ENCODE results near the gene TMCO4. TPM values are rescaled to one million over a fixed set of nuclear protein-coding genes. Genes with fewer than 3 reads are reported as not detected.

TMCO4 gene
- polyA plus RNA-seq, 4 donors = 13.1 to 59.0 (median 37.0) TPM

- Histone ChIP-seq H3K9me3 (ENCODE audit: control insufficient read depth in 2 of 2, insufficient read depth in 1 of 2, low read depth in 1 of 2, low read length in 1 of 2) (no peaks in the 10 kb centered on the region), H3K36me3 (ENCODE audit: control insufficient read depth in 3 of 3, insufficient read depth in 2 of 3, low read depth in 1 of 3, low read length in 3 of 3) (peaks cover 3 to 43% (median 4%) of the 10 kb centered on the region in 3 donors), H3K27ac (ENCODE audit: low read depth in 1 of 3, low read length in 2 of 3) (no peak overlapping the region), H3K4me3 (ENCODE audit: low read depth in 1 of 3, low read length in 3 of 3) (no peak overlapping the region), H3K27me3 (ENCODE audit: control insufficient read depth in 3 of 3, insufficient read depth in 3 of 3, low read length in 3 of 3) (peaks cover 0 to 18% (median 2%) of the 10 kb centered on the region in 3 donors), H3K4me1 (ENCODE audit: control insufficient read depth in 3 of 3, insufficient read depth in 2 of 3, low read depth in 1 of 3, low read length in 2 of 3) (peaks cover 0 to 3% (median 2%) of the 10 kb centered on the region in 3 donors)
- 84 to 90% (median 88%) methylated on average over 12 to 13 of the region's 13 CpGs for WGBS, 3 donors
- DNase-seq (no peak), FAIRE-seq (no peak)
Measured at GRCh38 chr1:19658186-19658585, 141.5 kb downstream of the TMCO4 start.

GRCh38 chr1:19657511-19657910 is 142.2 kb downstream of the TMCO4 start:
- no peak overlapping the region for H3K4me3 ChIP-seq (ENCODE audit: low read depth in 1 of 3, low read length in 3 of 3)
- FAIRE-seq = no peak
- H3K9me3 ChIP-seq (ENCODE audit: control insufficient read depth in 2 of 2, insufficient read depth in 1 of 2, low read depth in 1 of 2, low read length in 1 of 2) = no peaks in the 10 kb centered on the region
- peaks cover 3 to 43% (median 4%) of the 10 kb centered on the region in 3 donors for H3K36me3 ChIP-seq (ENCODE audit: control insufficient read depth in 3 of 3, insufficient read depth in 2 of 3, low read depth in 1 of 3, low read length in 3 of 3)
- 87 to 98% (median 88%) methylated on average over 8 to 10 of the region's 10 CpGs for WGBS, 3 donors
- DNase-seq = no peak
- H3K4me1 ChIP-seq (ENCODE audit: control insufficient read depth in 3 of 3, insufficient read depth in 2 of 3, low read depth in 1 of 3, low read length in 2 of 3) = peaks cover 0 to 3% (median 2%) of the 10 kb centered on the region in 3 donors
- peaks cover 0 to 11% (median 0%) of the 10 kb centered on the region in 3 donors for H3K27me3 ChIP-seq (ENCODE audit: control insufficient read depth in 3 of 3, insufficient read depth in 3 of 3, low read length in 3 of 3)
- no peak overlapping the region for H3K27ac ChIP-seq (ENCODE audit: low read depth in 1 of 3, low read length in 2 of 3)

- Histone ChIP-seq H3K27ac (ENCODE audit: low read depth in 1 of 3, low read length in 2 of 3) (no peak overlapping the region), H3K27me3 (ENCODE audit: control insufficient read depth in 3 of 3, insufficient read depth in 3 of 3, low read length in 3 of 3) (peaks cover 0 to 9% (median 0%) of the 10 kb centered on the region in 3 donors), H3K4me3 (ENCODE audit: low read depth in 1 of 3, low read length in 3 of 3) (no peak overlapping the region), H3K9me3 (ENCODE audit: control insufficient read depth in 2 of 2, insufficient read depth in 1 of 2, low read depth in 1 of 2, low read length in 1 of 2) (no peaks in the 10 kb centered on the region), H3K4me1 (ENCODE audit: control insufficient read depth in 3 of 3, insufficient read depth in 2 of 3, low read depth in 1 of 3, low read length in 2 of 3) (peaks cover 0 to 3% (median 2%) of the 10 kb centered on the region in 3 donors), H3K36me3 (ENCODE audit: control insufficient read depth in 3 of 3, insufficient read depth in 2 of 3, low read depth in 1 of 3, low read length in 3 of 3) (peaks cover 4 to 48% (median 5%) of the 10 kb centered on the region in 3 donors)
- DNase-seq (no peak), FAIRE-seq (no peak)
- 79 to 84% (median 80%) methylated on average over 14 to 15 of the region's 15 CpGs for WGBS, 3 donors
Measured at GRCh38 chr1:19656780-19657466, 142.8 kb downstream of the TMCO4 start.

GRCh38 chr1:19656134-19656779 is 143.5 kb downstream of the TMCO4 start:
- no peak for DNase-seq
- H3K27ac ChIP-seq (ENCODE audit: low read depth in 1 of 3, low read length in 2 of 3) = no peak overlapping the region

GRCh38 chr1:19655718-19656080 is 144.0 kb downstream of the TMCO4 start:
- FAIRE-seq = no peak
- DNase-seq = no peak
- Histone ChIP-seq H3K36me3 (ENCODE audit: control insufficient read depth in 3 of 3, insufficient read depth in 2 of 3, low read depth in 1 of 3, low read length in 3 of 3) (peaks cover 4 to 50% (median 5%) of the 10 kb centered on the region in 3 donors), H3K9me3 (ENCODE audit: control insufficient read depth in 2 of 2, insufficient read depth in 1 of 2, low read depth in 1 of 2, low read length in 1 of 2) (no peaks in the 10 kb centered on the region), H3K27me3 (ENCODE audit: control insufficient read depth in 3 of 3, insufficient read depth in 3 of 3, low read length in 3 of 3) (peaks cover 0 to 3% (median 0%) of the 10 kb centered on the region in 3 donors), H3K4me3 (ENCODE audit: low read depth in 1 of 3, low read length in 3 of 3) (no peak overlapping the region), H3K4me1 (ENCODE audit: control insufficient read depth in 3 of 3, insufficient read depth in 2 of 3, low read depth in 1 of 3, low read length in 2 of 3) (peaks cover 0 to 6% (median 2%) of the 10 kb centered on the region in 3 donors), H3K27ac (ENCODE audit: low read depth in 1 of 3, low read length in 2 of 3) (peak overlapping the region in 1 of 3 donors; percentile 27)
- WGBS, 3 donors = 82 to 85% (median 84%) methylated on average over 8 of the region's 8 CpGs

More at GRCh38 chr1:19656134-19656779, 143.5 kb downstream of the TMCO4 start:
- Histone ChIP-seq H3K4me3 (ENCODE audit: low read depth in 1 of 3, low read length in 3 of 3) (no peak overlapping the region), H3K36me3 (ENCODE audit: control insufficient read depth in 3 of 3, insufficient read depth in 2 of 3, low read depth in 1 of 3, low read length in 3 of 3) (peaks cover 4 to 50% (median 5%) of the 10 kb centered on the region in 3 donors), H3K4me1 (ENCODE audit: control insufficient read depth in 3 of 3, insufficient read depth in 2 of 3, low read depth in 1 of 3, low read length in 2 of 3) (peaks cover 0 to 3% (median 2%) of the 10 kb centered on the region in 3 donors), H3K27me3 (ENCODE audit: control insufficient read depth in 3 of 3, insufficient read depth in 3 of 3, low read length in 3 of 3) (peaks cover 0 to 5% (median 0%) of the 10 kb centered on the region in 3 donors), H3K9me3 (ENCODE audit: control insufficient read depth in 2 of 2, insufficient read depth in 1 of 2, low read depth in 1 of 2, low read length in 1 of 2) (no peaks in the 10 kb centered on the region)
- FAIRE-seq = no peak
- WGBS, 3 donors = 85 to 90% (median 87%) methylated on average over 9 of the region's 9 CpGs

GRCh38 chr1:19654886-19655717 is 144.6 kb downstream of the TMCO4 start:
- peak in 1 of 2 donors; percentile 58 for DNase-seq
- FAIRE-seq = no peak
- WGBS, 3 donors = 26 to 66% (median 47%) methylated on average over 15 of the region's 15 CpGs
- Histone ChIP-seq H3K9me3 (ENCODE audit: control insufficient read depth in 2 of 2, insufficient read depth in 1 of 2, low read depth in 1 of 2, low read length in 1 of 2) (no peaks in the 10 kb centered on the region), H3K4me3 (ENCODE audit: low read depth in 1 of 3, low read length in 3 of 3) (no peak overlapping the region), H3K36me3 (ENCODE audit: control insufficient read depth in 3 of 3, insufficient read depth in 2 of 3, low read depth in 1 of 3, low read length in 3 of 3) (peaks cover 4 to 50% (median 5%) of the 10 kb centered on the region in 3 donors), H3K4me1 (ENCODE audit: control insufficient read depth in 3 of 3, insufficient read depth in 2 of 3, low read depth in 1 of 3, low read length in 2 of 3) (peaks cover 2 to 12% (median 2%) of the 10 kb centered on the region in 3 donors), H3K27me3 (ENCODE audit: control insufficient read depth in 3 of 3, insufficient read depth in 3 of 3, low read length in 3 of 3) (no peaks in the 10 kb centered on the region), H3K27ac (ENCODE audit: low read depth in 1 of 3, low read length in 2 of 3) (peak overlapping the region in 1 of 3 donors; percentile 27)

GRCh38 chr1:19654386-19654785 is 145.3 kb downstream of the TMCO4 start:
- Histone ChIP-seq H3K4me3 (ENCODE audit: low read depth in 1 of 3, low read length in 3 of 3) (no peak overlapping the region), H3K27me3 (ENCODE audit: control insufficient read depth in 3 of 3, insufficient read depth in 3 of 3, low read length in 3 of 3) (no peaks in the 10 kb centered on the region), H3K4me1 (ENCODE audit: control insufficient read depth in 3 of 3, insufficient read depth in 2 of 3, low read depth in 1 of 3, low read length in 2 of 3) (peaks cover 2 to 12% (median 3%) of the 10 kb centered on the region in 3 donors), H3K36me3 (ENCODE audit: control insufficient read depth in 3 of 3, insufficient read depth in 2 of 3, low read depth in 1 of 3, low read length in 3 of 3) (peaks cover 4 to 50% (median 5%) of the 10 kb centered on the region in 3 donors), H3K9me3 (ENCODE audit: control insufficient read depth in 2 of 2, insufficient read depth in 1 of 2, low read depth in 1 of 2, low read length in 1 of 2) (no peaks in the 10 kb centered on the region), H3K27ac (ENCODE audit: low read depth in 1 of 3, low read length in 2 of 3) (no peak overlapping the region)
- DNase-seq = no peak
- no peak for FAIRE-seq
- WGBS, 3 donors = 48 to 81% (median 64%) methylated on average over 5 of the region's 5 CpGs

Data from small intestine (tissue), 7 donors.